Mesendoderm (in vitro differentiated cells): ENCODE measurements around the gene ARHGAP26.

ENCODE experiments used
- DNase-seq: peaks from one replicate; pipeline ENCODE4 v3.0.0; 2013
- H2AK5ac ChIP-seq: 2 replicates; pipeline ENCODE4 v1.6.1; 2013; ENCODE audit warnings: low read length, inconsistent platforms
- H2BK120ac ChIP-seq: 2 replicates; pipeline ENCODE4 v1.6.1; 2013; ENCODE audit warnings: low read depth, mild to moderate bottlenecking, low read length, moderate library complexity, mixed read lengths
- H2BK15ac ChIP-seq: replicated peaks from 2 replicates; pipeline ENCODE4 v1.6.1; 2013; ENCODE audit warnings: low read depth, mild to moderate bottlenecking, moderate library complexity
- H2BK5ac ChIP-seq: 2 replicates; pipeline ENCODE4 v1.6.1; 2013; ENCODE audit warnings: low read length, inconsistent platforms
- H3K18ac ChIP-seq: 2 replicates; pipeline ENCODE4 v1.6.1; 2013; ENCODE audit warnings: mild to moderate bottlenecking, low read length, mixed read lengths
- H3K23ac ChIP-seq: one replicate; pipeline ENCODE4 v1.6.1; 2013; ENCODE audit warnings: low read length
- H3K27ac ChIP-seq: 2 replicates; pipeline ENCODE4 v1.5.1; 2013; ENCODE audit warnings: low read depth, mild to moderate bottlenecking, inconsistent platforms, low read length, moderate library complexity
- H3K27me3 ChIP-seq: 2 replicates; pipeline ENCODE4 v1.6.1; 2013; ENCODE audit warnings: low read length, control low read depth, mild to moderate bottlenecking, inconsistent platforms; ENCODE audit not compliant: insufficient read depth, poor library complexity
- H3K36me3 ChIP-seq: 2 replicates; pipeline ENCODE4 v1.6.1; 2013; ENCODE audit warnings: low read length, inconsistent platforms; ENCODE audit not compliant: control insufficient read depth, insufficient read depth
- H3K4ac ChIP-seq: one replicate; pipeline ENCODE4 v1.6.1; 2013; ENCODE audit warnings: low read depth, mild to moderate bottlenecking, low read length, moderate library complexity
- H3K4me1 ChIP-seq: 2 replicates; pipeline ENCODE4 v1.6.1; 2013; ENCODE audit warnings: low read depth, low read length, inconsistent platforms; ENCODE audit not compliant: control insufficient read depth
- H3K4me2 ChIP-seq: 2 replicates; pipeline ENCODE4 v1.6.1; 2013; ENCODE audit warnings: low read length
- H3K4me3 ChIP-seq: 2 replicates; pipeline ENCODE4 v1.5.1; 2013; ENCODE audit warnings: mild to moderate bottlenecking, low read length
- H3K56ac ChIP-seq: one replicate; pipeline ENCODE4 v1.6.1; 2013; ENCODE audit warnings: low read length
- H3K79me1 ChIP-seq: 2 replicates; pipeline ENCODE4 v1.6.1; 2013; ENCODE audit warnings: low read length, inconsistent platforms
- H3K79me2 ChIP-seq: 2 replicates; pipeline ENCODE4 v1.6.1; 2013; ENCODE audit warnings: mild to moderate bottlenecking, low read length; ENCODE audit not compliant: control insufficient read depth, insufficient read depth
- H3K9ac ChIP-seq: 2 replicates; pipeline ENCODE4 v1.6.1; 2013; ENCODE audit warnings: low read length, inconsistent platforms
- H4K5ac ChIP-seq: one replicate; pipeline ENCODE4 v1.6.1; 2013; ENCODE audit warnings: low read length
- H4K8ac ChIP-seq: one replicate; pipeline ENCODE4 v1.6.1; 2013; ENCODE audit warnings: low read depth, mild to moderate bottlenecking, control low read depth, low read length, moderate library complexity
- WGBS: extraction: QIAGEN DNeasy Blood & Tissue Kit; methylation state at CpG from one replicate; pipeline ENCODE4 v1.1.7; 2013; ENCODE audit warnings: low lambda C conversion rate, missing lambda C conversion rate; ENCODE audit not compliant: insufficient coverage; ENCODE audit errors: extremely low coverage; 5-methylcytosine and 5-hydroxymethylcytosine counted together

ARHGAP26 gene

DNA sequence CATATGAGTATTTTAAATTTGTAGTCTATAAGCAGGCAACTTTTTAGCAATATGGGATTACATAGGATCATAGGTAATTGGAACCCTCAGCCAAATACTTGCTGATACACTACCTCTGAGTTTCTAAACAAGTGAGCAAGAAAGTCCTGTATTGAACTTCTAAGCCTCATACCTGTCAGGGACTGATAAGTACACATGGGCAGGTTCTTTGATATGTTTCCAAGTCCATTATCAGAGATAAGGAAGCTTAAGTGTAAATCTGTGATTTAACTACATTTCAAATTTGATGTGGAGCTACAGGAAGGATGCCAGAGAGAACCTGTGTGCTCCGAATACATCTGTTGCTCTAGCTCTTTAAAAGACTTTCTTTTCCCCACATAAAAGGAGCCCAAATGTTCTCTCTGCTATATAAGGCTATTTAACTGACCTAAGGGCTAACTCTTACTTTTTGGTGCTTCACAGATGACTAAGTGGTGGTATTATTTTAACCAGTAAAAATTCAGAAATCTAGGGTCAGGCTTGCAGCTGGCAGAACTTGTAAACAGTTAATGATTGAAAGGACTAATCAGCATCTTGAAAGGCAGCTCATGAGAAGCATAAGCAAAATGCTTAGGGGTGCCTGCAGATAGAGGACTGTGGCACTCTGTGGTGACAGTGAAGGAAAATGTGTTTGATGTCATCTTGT lies 404.7 kb downstream of the ARHGAP26 start:
- no peak overlapping the region for H3K27ac ChIP-seq
- no peaks in the 10 kb centered on the region for H3K79me1 ChIP-seq
- H3K4ac ChIP-seq: no peak overlapping the region
- no peak overlapping the region for H3K4me3 ChIP-seq
- peaks cover 1% of the 10 kb centered on the region for H3K4me1 ChIP-seq
- H3K27me3 ChIP-seq: no peaks in the 10 kb centered on the region
- H3K36me3 ChIP-seq: no peaks in the 10 kb centered on the region
- no peak overlapping the region for H3K56ac ChIP-seq
- H3K18ac ChIP-seq: no peak overlapping the region
- H3K4me2 ChIP-seq: no peak overlapping the region
- no peak for DNase-seq
- H2BK5ac ChIP-seq: no peak overlapping the region
- H3K79me2 ChIP-seq: no peaks in the 10 kb centered on the region
- no peak overlapping the region for H4K5ac ChIP-seq
- H3K23ac ChIP-seq: no peak overlapping the region
- WGBS: no CpG with 5 or more reads among the region's 1 CpG
- no peak overlapping the region for H4K8ac ChIP-seq
- no peak overlapping the region for H3K9ac ChIP-seq
- H2BK15ac ChIP-seq: no peak overlapping the region
- no peak overlapping the region for H2BK120ac ChIP-seq
- no peak overlapping the region for H2AK5ac ChIP-seq

DNA sequence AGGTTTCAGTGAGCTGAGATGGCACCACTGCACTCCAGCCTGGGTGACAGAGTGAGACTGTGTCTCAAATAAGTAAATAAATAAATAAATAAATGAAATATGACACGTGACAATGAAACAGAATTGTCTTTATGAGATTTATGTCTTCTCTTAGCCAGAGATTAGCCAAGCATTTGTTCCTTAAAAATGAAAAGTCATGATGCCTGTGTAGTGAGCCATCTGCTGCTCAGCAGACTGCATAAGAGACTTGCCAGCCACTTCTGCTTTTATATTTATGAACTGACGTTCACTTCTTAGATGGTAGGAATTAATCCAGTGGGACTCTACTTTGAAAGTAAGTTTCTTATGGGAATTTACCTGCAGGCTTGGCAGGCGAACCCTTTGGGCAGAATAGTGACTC lies 405.9 kb downstream of the ARHGAP26 start:
- Histone ChIP-seq H2BK15ac (no peak overlapping the region), H3K4me1 (peaks cover 1% of the 10 kb centered on the region), H4K5ac (no peak overlapping the region), H3K27me3 (no peaks in the 10 kb centered on the region), H2BK5ac (no peak overlapping the region), H3K36me3 (no peaks in the 10 kb centered on the region), H4K8ac (no peak overlapping the region), H3K18ac (no peak overlapping the region), H3K4me3 (no peak overlapping the region), H3K4ac (no peak overlapping the region), H3K79me2 (no peaks in the 10 kb centered on the region), H3K23ac (no peak overlapping the region), H3K4me2 (no peak overlapping the region), H3K79me1 (no peaks in the 10 kb centered on the region), H3K56ac (no peak overlapping the region), H2AK5ac (no peak overlapping the region), H2BK120ac (no peak overlapping the region), H3K9ac (no peak overlapping the region), H3K27ac (no peak overlapping the region)
- no peak for DNase-seq
- WGBS: no CpG with 5 or more reads among the region's 3 CpGs

DNA sequence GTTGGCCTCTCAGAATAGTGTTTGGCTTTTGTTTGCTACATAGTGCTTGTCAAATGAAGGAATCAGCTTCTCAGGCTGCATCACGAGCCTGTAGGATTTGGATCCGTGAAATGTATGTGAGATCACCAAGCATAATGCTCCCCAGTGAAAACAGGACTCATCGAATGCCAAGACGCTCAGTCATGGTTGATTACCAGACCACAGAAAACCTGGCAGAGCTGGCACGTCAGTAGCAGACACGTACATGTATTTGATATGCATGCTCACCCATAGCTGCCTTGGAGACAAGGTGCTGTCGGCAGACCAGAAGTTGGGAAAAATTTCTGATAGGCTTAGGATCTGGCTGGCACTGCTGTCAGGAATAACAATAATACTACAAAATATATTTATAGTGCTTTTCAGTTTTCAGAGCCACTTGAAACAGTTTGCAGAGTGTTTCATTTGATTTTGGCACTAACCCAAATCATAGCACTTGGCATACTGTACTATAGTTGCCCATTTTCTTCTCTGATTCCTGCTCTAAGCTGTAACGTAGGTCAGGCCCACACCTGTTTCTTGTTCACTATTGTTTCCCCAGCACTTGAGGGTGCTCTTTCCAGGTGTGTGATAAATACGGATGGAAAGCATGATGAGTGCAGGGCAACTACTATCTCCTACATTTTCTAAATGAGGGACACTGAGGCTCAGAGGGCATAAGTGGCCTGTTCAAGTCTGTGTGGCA lies 407.2 kb downstream of the ARHGAP26 start:
- H3K27ac ChIP-seq: no peak overlapping the region
- DNase-seq: no peak
- H3K4me3 ChIP-seq: no peak overlapping the region
- no peak overlapping the region for H4K8ac ChIP-seq
- H2BK120ac ChIP-seq: no peak overlapping the region
- H3K56ac ChIP-seq: no peak overlapping the region
- no peaks in the 10 kb centered on the region for H3K36me3 ChIP-seq
- H3K79me2 ChIP-seq: no peaks in the 10 kb centered on the region
- peaks cover 1% of the 10 kb centered on the region for H3K4me1 ChIP-seq
- no peak overlapping the region for H3K23ac ChIP-seq
- H3K18ac ChIP-seq: no peak overlapping the region
- H2BK5ac ChIP-seq: no peak overlapping the region
- H2BK15ac ChIP-seq: no peak overlapping the region
- no peaks in the 10 kb centered on the region for H3K79me1 ChIP-seq
- no peak overlapping the region for H2AK5ac ChIP-seq
- H3K4ac ChIP-seq: no peak overlapping the region
- H3K4me2 ChIP-seq: no peak overlapping the region
- WGBS: no CpG with 5 or more reads among the region's 9 CpGs
- no peak overlapping the region for H3K9ac ChIP-seq
- H3K27me3 ChIP-seq: no peaks in the 10 kb centered on the region
- no peak overlapping the region for H4K5ac ChIP-seq

DNA sequence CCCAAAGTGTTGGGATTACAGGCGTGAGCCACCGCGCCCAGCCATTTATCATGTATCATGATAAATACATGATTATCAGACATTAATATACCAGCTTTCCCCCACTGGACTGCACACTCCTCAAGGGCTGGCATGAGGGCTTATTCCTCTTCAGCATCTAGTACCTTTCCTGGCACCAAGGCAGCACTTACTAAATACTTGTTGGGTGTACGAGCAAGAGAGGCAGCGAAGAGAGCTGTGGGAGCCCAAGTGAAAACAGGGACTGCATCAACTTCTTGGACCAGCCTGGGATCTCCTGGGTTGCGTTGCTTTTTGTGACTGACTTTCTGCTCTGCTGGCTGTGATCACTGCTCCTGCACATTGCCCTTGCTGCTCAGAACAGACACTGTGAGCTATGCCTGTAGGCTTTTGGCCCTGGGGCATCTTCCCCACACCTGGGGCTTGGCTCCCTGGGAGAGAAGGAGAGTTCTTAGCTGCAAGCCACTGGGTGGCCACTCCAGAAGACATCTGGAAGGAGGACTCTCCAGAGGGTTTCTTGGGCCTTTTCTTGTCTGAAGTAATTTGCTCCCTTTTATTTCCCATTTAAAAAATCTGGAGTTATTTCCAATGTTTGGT lies 409.1 kb downstream of the ARHGAP26 start:
- Histone ChIP-seq H3K56ac (no peak overlapping the region), H3K36me3 (no peaks in the 10 kb centered on the region), H3K27ac (no peak overlapping the region), H4K5ac (no peak overlapping the region), H3K4me3 (no peak overlapping the region), H3K4me1 (peaks cover 2% of the 10 kb centered on the region), H3K23ac (no peak overlapping the region), H2BK15ac (no peak overlapping the region), H3K18ac (no peak overlapping the region), H3K79me1 (no peaks in the 10 kb centered on the region), H3K79me2 (no peaks in the 10 kb centered on the region), H3K4ac (no peak overlapping the region), H2BK5ac (no peak overlapping the region), H2AK5ac (no peak overlapping the region), H3K27me3 (no peaks in the 10 kb centered on the region), H3K9ac (no peak overlapping the region), H3K4me2 (no peak overlapping the region), H4K8ac (no peak overlapping the region), H2BK120ac (no peak overlapping the region)
- no CpG with 5 or more reads among the region's 6 CpGs for WGBS
- no peak for DNase-seq

DNA sequence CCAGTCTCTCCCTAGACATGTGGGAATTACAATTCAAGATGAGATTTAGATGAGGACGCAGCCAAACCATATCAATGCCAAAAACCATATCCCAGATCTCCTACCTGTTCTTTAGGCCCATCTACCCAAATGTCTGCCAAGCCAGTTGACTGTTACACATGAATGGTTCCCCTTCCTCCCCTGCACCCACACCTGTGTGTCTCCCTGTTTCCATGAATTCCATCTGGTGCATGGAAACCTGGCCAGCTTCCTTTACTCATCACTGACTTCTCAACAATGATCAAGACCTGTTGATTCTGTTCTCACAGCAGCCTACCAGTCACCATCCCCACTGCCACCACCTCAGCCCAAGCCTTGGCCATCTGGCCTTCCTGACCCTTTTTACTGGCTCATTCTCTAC lies 410.6 kb downstream of the ARHGAP26 start:
- H3K27me3 ChIP-seq: no peaks in the 10 kb centered on the region
- H2BK120ac ChIP-seq: no peak overlapping the region
- H3K79me1 ChIP-seq: no peaks in the 10 kb centered on the region
- H3K18ac ChIP-seq: no peak overlapping the region
- H3K36me3 ChIP-seq: no peaks in the 10 kb centered on the region
- H4K8ac ChIP-seq: no peak overlapping the region
- no peak overlapping the region for H3K4me3 ChIP-seq
- no peak for DNase-seq
- H3K79me2 ChIP-seq: no peaks in the 10 kb centered on the region
- no peak overlapping the region for H3K9ac ChIP-seq
- H3K23ac ChIP-seq: no peak overlapping the region
- H4K5ac ChIP-seq: no peak overlapping the region
- H3K56ac ChIP-seq: no peak overlapping the region
- no peak overlapping the region for H3K27ac ChIP-seq
- peaks cover 2% of the 10 kb centered on the region for H3K4me1 ChIP-seq
- H3K4me2 ChIP-seq: no peak overlapping the region
- no peak overlapping the region for H2BK5ac ChIP-seq
- no CpG with 5 or more reads among the region's 1 CpG for WGBS
- H2AK5ac ChIP-seq: no peak overlapping the region
- no peak overlapping the region for H3K4ac ChIP-seq
- H2BK15ac ChIP-seq: no peak overlapping the region
